GM23338 (cell line): ENCODE results near the gene RAB30.

Experiments
- CREB1 ChIP-seq: fragments of 250-450 bp; sonication (Bioruptor Pico); IDR thresholded peaks from 2 replicates; pipeline ENCODE4 v1.5.0; 2020; ENCODE audit warnings: low read depth, mild to moderate bottlenecking, moderate library complexity
- CTCF ChIP-seq, 2 experiments: fragments of 200-600 bp in 1 of 2; sonication (generic) in 1 of 2; conservative IDR thresholded peaks; 2 replicates each; pipeline versions ENCODE4 v1.5.1 to v1.6.1; 2016 to 2017; ENCODE audit warnings: antibody characterized with exemption in 2 of 2, low read depth in 2 of 2, mild to moderate bottlenecking in 2 of 2, moderate library complexity in 1 of 2
- EZH2 ChIP-seq: fragments of 200-600 bp; sonication (generic); IDR thresholded peaks from one replicate; pipeline ENCODE4 v1.8.0; 2017; ENCODE audit warnings: antibody characterized with exemption, mild to moderate bottlenecking, low read depth; ENCODE audit not compliant: unreplicated experiment
- REST ChIP-seq: IDR thresholded peaks from one replicate; pipeline ENCODE4 v1.6.1; 2018; ENCODE audit warnings: antibody characterized with exemption; ENCODE audit not compliant: unreplicated experiment

GRCh38 chr11:83054904-83055380 is 16.8 kb downstream of the RAB30 start:
- TF ChIP-seq CTCF (conservative IDR thresholded peaks at IDR 0.05; ENCODE audit: low read depth in 2 of 2) (no peak), REST (no peak), EZH2 (no peak), CREB1 (CRISPR knock-in tag) (no peak)
